Neural cell (in vitro differentiated cells): Measurements from ENCODE around the gene TBC1D16.

Experiments
- CTCF ChIP-seq: fragments of 450-650 bp; IDR thresholded peaks from 2 replicates; pipeline ENCODE4 v1.5.1; 2014; ENCODE audit warnings: antibody characterized with exemption, mild to moderate bottlenecking, moderate library complexity; ENCODE audit not compliant: poor library complexity, severe bottlenecking
- EP300 ChIP-seq: fragments of 450-650 bp; conservative IDR thresholded peaks from 2 replicates; pipeline ENCODE4 v1.6.1; 2014; ENCODE audit warnings: antibody characterized with exemption, mild to moderate bottlenecking, moderate library complexity; ENCODE audit not compliant: poor library complexity, severe bottlenecking
- EZH2 ChIP-seq: fragments of 200-600, 300-800 bp; shearing (Covaris generic), sonication (generic); IDR thresholded peaks from 2 replicates; pipeline ENCODE4 v1.6.1; 2014; ENCODE audit warnings: antibody characterized with exemption, low read length, borderline replicate concordance, mild to moderate bottlenecking; ENCODE audit not compliant: insufficient read depth, poor library complexity, severe bottlenecking
- MXI1 ChIP-seq: fragments of 450-650 bp; conservative IDR thresholded peaks from 2 replicates; pipeline ENCODE4 v1.6.1; 2014; ENCODE audit warnings: antibody characterized with exemption, mild to moderate bottlenecking; ENCODE audit not compliant: poor library complexity, severe bottlenecking
- POLR2AphosphoS5 ChIP-seq: IDR thresholded peaks from 2 replicates; pipeline ENCODE4 v1.6.1; 2012
- RAD21 ChIP-seq: fragments of 450-650 bp; conservative IDR thresholded peaks from 2 replicates; pipeline ENCODE4 v1.6.1; 2014; ENCODE audit warnings: antibody characterized with exemption, mild to moderate bottlenecking, moderate library complexity
- REST ChIP-seq: IDR thresholded peaks from 2 replicates; pipeline ENCODE4 v1.6.1; 2012; ENCODE audit warnings: borderline replicate concordance
- SMC3 ChIP-seq: fragments of 450-650 bp; conservative IDR thresholded peaks from 2 replicates; pipeline ENCODE4 v1.6.1; 2014; ENCODE audit warnings: antibody characterized with exemption, mild to moderate bottlenecking, moderate library complexity; ENCODE audit not compliant: poor library complexity
- TAF1 ChIP-seq: IDR thresholded peaks from 2 replicates; pipeline ENCODE4 v1.6.1; 2012; ENCODE audit warnings: low read depth

- no peak for TF ChIP-seq EZH2
- no peak for TF ChIP-seq REST
- TF ChIP-seq CTCF = no peak
- TF ChIP-seq EP300 = no peak
- TF ChIP-seq MXI1 = no peak
- no peak for TF ChIP-seq RAD21
- TF ChIP-seq SMC3 = no peak
- TF ChIP-seq POLR2AphosphoS5 = peak; percentile 23
- no peak for TF ChIP-seq TAF1
Measured at GRCh38 chr17:79907850-79908249, 127.8 kb downstream of the TBC1D16 start.
